HepG2 (cell line): ENCODE data around the gene LRRC4.

Experiments used
- ATF7-NPFF ChIP-seq: sonication (generic); formaldehyde crosslinking; IDR thresholded peaks from 2 replicates; pipeline ENCODE4 v1.8.1; 2023; ENCODE audit warnings: mild to moderate bottlenecking, low read depth, missing genetic modification reagents, moderate library complexity
- BHLHE40 ChIP-seq: IDR thresholded peaks from 2 replicates; pipeline ENCODE4 v1.6.1; 2011; ENCODE audit warnings: low read length, improper control_type of control experiment
- ESRRA ChIP-seq: sonication (generic); formaldehyde crosslinking; IDR thresholded peaks from 2 replicates; pipeline ENCODE4 v1.5.1; 2020; ENCODE audit warnings: mild to moderate bottlenecking, low read depth, missing genetic modification reagents
- EZH2 ChIP-seq: conservative IDR thresholded peaks from 2 replicates; pipeline ENCODE4 v1.6.1; 2012; ENCODE audit warnings: mild to moderate bottlenecking, low read depth, low read length, moderate library complexity
- HIVEP1 ChIP-seq: sonication (generic); formaldehyde crosslinking; IDR thresholded peaks from 2 replicates; pipeline ENCODE4 v1.4.0; 2020; ENCODE audit warnings: mild to moderate bottlenecking, missing genetic modification reagents
- HNF1A ChIP-seq, 2 experiments: sonication (generic) in 1 of 2; formaldehyde crosslinking in 1 of 2; IDR thresholded peaks; 2 replicates each; pipeline versions ENCODE4 v1.4.0 to v1.6.1; 2016 to 2020; ENCODE audit warnings: borderline replicate concordance in 1 of 2, low read depth in 1 of 2, mild to moderate bottlenecking in 1 of 2, missing genetic modification reagents in 1 of 2
- JUND ChIP-seq: sonication (generic); formaldehyde crosslinking; IDR thresholded peaks from 2 replicates; pipeline ENCODE4 v1.8.0; 2022; ENCODE audit warnings: mild to moderate bottlenecking, missing genetic modification reagents
- LCORL ChIP-seq, 2 experiments: fragments of 450-650 bp in 1 of 2; sonication (generic) in 1 of 2; formaldehyde crosslinking in 1 of 2; IDR thresholded peaks; 2 replicates each; pipeline versions ENCODE4 v1.5.0 to v1.6.1; 2017 to 2020; ENCODE audit warnings: antibody characterized with exemption in 1 of 2, missing genetic modification reagents in 1 of 2
- NFIC ChIP-seq: IDR thresholded peaks from 2 replicates; pipeline ENCODE4 v1.6.1; 2012; ENCODE audit warnings: mild to moderate bottlenecking, low read length, inconsistent platforms
- POLR2AphosphoS5 ChIP-seq: IDR thresholded peaks from 2 replicates; pipeline ENCODE4 v1.6.1; 2012; ENCODE audit warnings: low read depth, low read length
- SNAPC5 ChIP-seq: sonication (generic); formaldehyde crosslinking; IDR thresholded peaks from 2 replicates; pipeline ENCODE4 v1.8.1; 2023; ENCODE audit warnings: mild to moderate bottlenecking, missing genetic modification reagents, borderline replicate concordance
- ZNF274 ChIP-seq: sonication (generic); formaldehyde crosslinking; IDR thresholded peaks from 2 replicates; pipeline ENCODE4 v1.5.1; 2020; ENCODE audit warnings: mild to moderate bottlenecking, missing genetic modification reagents
- ZZZ3 ChIP-seq: sonication (generic); formaldehyde crosslinking; IDR thresholded peaks from 2 replicates; pipeline ENCODE4 v1.4.0; 2020; ENCODE audit warnings: missing genetic modification reagents, mild to moderate bottlenecking, borderline replicate concordance

GRCh38 chr7:127993987-127994386 is 37.2 kb downstream of the LRRC4 start:
- TF ChIP-seq ZZZ3 (CRISPR knock-in tag) = no peak
- no peak for TF ChIP-seq POLR2AphosphoS5
- TF ChIP-seq NFIC = no peak
- no peak for TF ChIP-seq HNF1A (IDR thresholded peaks at IDR 0.05; ENCODE audit: low read depth)
- TF ChIP-seq HNF1A (CRISPR knock-in tag; IDR thresholded peaks at IDR 0.05; ENCODE audit: borderline replicate concordance) = no peak
- TF ChIP-seq JUND (CRISPR knock-in tag) = no peak
- TF ChIP-seq ZNF274 (CRISPR knock-in tag) = no peak
- no peak for TF ChIP-seq ESRRA (CRISPR knock-in tag)
- no peak for TF ChIP-seq BHLHE40
- TF ChIP-seq LCORL (IDR thresholded peaks at IDR 0.05) = no peak
- TF ChIP-seq LCORL (CRISPR knock-in tag; IDR thresholded peaks at IDR 0.05) = no peak
- TF ChIP-seq EZH2 = no peak
- no peak for TF ChIP-seq HIVEP1
- TF ChIP-seq SNAPC5 (CRISPR knock-in tag) = no peak
- TF ChIP-seq ATF7-NPFF (CRISPR knock-in tag) = no peak
